Measurements from ENCODE around the gene SMARCA5. TPM values are rescaled to one million over a fixed set of nuclear protein-coding genes. Genes with fewer than 3 reads are reported as not detected.
A peak's percentile ranks its signal among the peaks of the same experiment; 100 is the strongest.

The SMARCA5 gene
- total and polyA plus RNA-seq, 9 of the 15 experiments (the other 6 are each of a cell fraction or from before 2014, with no cell fraction given), result 21.6 to 57.8 (median 34.6) TPM

- TF ChIP-seq ZNF263 (CRISPR knock-in tag; IDR thresholded peaks at IDR 0.05; ENCODE audit: borderline replicate concordance) (peak; percentile 13; the same call in 1 of the 2 replicates), REST (IDR thresholded peaks at IDR 0.05; ENCODE audit: borderline replicate concordance) (no peak), REST (CRISPR knock-in tag; IDR thresholded peaks at IDR 0.05; ENCODE audit: low read depth) (no peak), CBX2 (IDR thresholded peaks at IDR 0.05; ENCODE audit: insufficient read depth, low read length, poor library complexity, severe bottlenecking) (no peak), CHD7 (IDR thresholded peaks at IDR 0.05; ENCODE audit: low read depth, low read length) (no peak)
These were observed at the start of gene SMARCA5 (continued) for GRCh38 chr4:143513314-143514168.

Measured in K562 (cell line).